Neural cell (in vitro differentiated cells): Measurements from ENCODE around the gene HAPLN2. TPM values are rescaled to one million over a fixed set of nuclear protein-coding genes. Genes with fewer than 3 reads are reported as not detected.

Source experiments
- H2AFZ ChIP-seq: fragments of 200-600, 300-800 bp; sonication (generic), shearing (Covaris generic); 2 replicates; pipeline ENCODE4 v1.6.0; 2014; ENCODE audit warnings: low read depth, mild to moderate bottlenecking, antibody characterized with exemption, low read length, moderate library complexity
- H3F3A ChIP-seq: fragments of 200-600 bp; shearing (Covaris generic); 2 replicates; pipeline ENCODE4 v1.6.1; 2016; ENCODE audit warnings: mild to moderate bottlenecking, moderate library complexity, mixed read lengths, antibody characterized with exemption, low read length; ENCODE audit not compliant: insufficient read depth, poor library complexity, severe bottlenecking
- H3K27ac ChIP-seq: fragments of 200-600, 300-800 bp; sonication (generic), shearing (Covaris generic); 2 replicates; pipeline ENCODE4 v1.5.1; 2014; ENCODE audit warnings: mild to moderate bottlenecking, low read length, moderate library complexity
- H3K27me3 ChIP-seq: fragments of 300-800, 200-600 bp; sonication (generic), shearing (Covaris generic); 2 replicates; pipeline ENCODE4 v1.6.0; 2014; ENCODE audit warnings: mild to moderate bottlenecking, low read depth, low read length, moderate library complexity; ENCODE audit not compliant: insufficient read depth
- H3K36me3 ChIP-seq: fragments of 300-800, 200-600 bp; sonication (generic), shearing (Covaris generic); 2 replicates; pipeline ENCODE4 v1.5.1; 2014; ENCODE audit warnings: mild to moderate bottlenecking, antibody characterized with exemption, low read length, moderate library complexity; ENCODE audit not compliant: insufficient read depth
- H3K4me2 ChIP-seq: fragments of 300-800, 200-600 bp; sonication (generic), shearing (Covaris generic); 2 replicates; pipeline ENCODE4 v1.6.0; 2014; ENCODE audit warnings: mild to moderate bottlenecking, low read length
- H3K4me3 ChIP-seq: fragments of 300-800, 200-600 bp; sonication (generic), shearing (Covaris generic); 2 replicates; pipeline ENCODE4 v1.5.1; 2014; ENCODE audit warnings: mild to moderate bottlenecking, low read length, moderate library complexity
- H3K79me2 ChIP-seq: fragments of 200-600 bp; shearing (Covaris generic); replicated peaks from 2 replicates; pipeline ENCODE4 v1.6.0; 2014; ENCODE audit warnings: mild to moderate bottlenecking, low read length, moderate library complexity; ENCODE audit not compliant: insufficient read depth
- H3K9ac ChIP-seq: fragments of 300-800, 200-600 bp; sonication (generic), shearing (Covaris generic); 2 replicates; pipeline ENCODE4 v1.6.1; 2016; ENCODE audit warnings: mild to moderate bottlenecking, low read length, mixed read lengths
- H3K9me2 ChIP-seq: fragments of 200-600 bp; shearing (Covaris generic); 2 replicates; pipeline ENCODE4 v1.6.1; 2016; ENCODE audit warnings: mild to moderate bottlenecking, low read length, mixed read lengths; ENCODE audit not compliant: insufficient read depth
- H3K9me3 ChIP-seq: fragments of 200-600, 300-800 bp; sonication (generic), shearing (Covaris generic); 2 replicates; pipeline ENCODE4 v1.6.1; 2016; ENCODE audit warnings: mild to moderate bottlenecking, mixed run types, low read length, moderate library complexity, mixed read lengths
- H4K20me1 ChIP-seq: fragments of 200-600 bp; shearing (Covaris generic); 2 replicates; pipeline ENCODE4 v1.6.1; 2016; ENCODE audit warnings: mild to moderate bottlenecking, mixed run types; ENCODE audit not compliant: insufficient read depth
- EP300 ChIP-seq: fragments of 450-650 bp; conservative IDR thresholded peaks from 2 replicates; pipeline ENCODE4 v1.6.1; 2014; ENCODE audit warnings: antibody characterized with exemption, mild to moderate bottlenecking, moderate library complexity; ENCODE audit not compliant: poor library complexity, severe bottlenecking
- EZH2 ChIP-seq: fragments of 200-600, 300-800 bp; shearing (Covaris generic), sonication (generic); IDR thresholded peaks from 2 replicates; pipeline ENCODE4 v1.6.1; 2014; ENCODE audit warnings: antibody characterized with exemption, low read length, borderline replicate concordance, mild to moderate bottlenecking; ENCODE audit not compliant: insufficient read depth, poor library complexity, severe bottlenecking
- RAD21 ChIP-seq: fragments of 450-650 bp; conservative IDR thresholded peaks from 2 replicates; pipeline ENCODE4 v1.6.1; 2014; ENCODE audit warnings: antibody characterized with exemption, mild to moderate bottlenecking, moderate library complexity
- SMC3 ChIP-seq: fragments of 450-650 bp; conservative IDR thresholded peaks from 2 replicates; pipeline ENCODE4 v1.6.1; 2014; ENCODE audit warnings: antibody characterized with exemption, mild to moderate bottlenecking, moderate library complexity; ENCODE audit not compliant: poor library complexity
- TAF1 ChIP-seq: IDR thresholded peaks from 2 replicates; pipeline ENCODE4 v1.6.1; 2012; ENCODE audit warnings: low read depth
- polyA plus RNA-seq: library from polyadenylated mRNA; depleted of rRNA; stranded (reverse); fragments of >200 nt; gene quantifications from 2 replicates; pipeline ENCODE4 v1.2.3, GENCODE V29; 2014
- TF ChIP-seq, protein P1 (sequence below): IDR thresholded peaks from 2 replicates; pipeline ENCODE4 v1.6.1; 2012; ENCODE audit warnings: borderline replicate concordance
- TF ChIP-seq, protein P2 (sequence below): fragments of 450-650 bp; IDR thresholded peaks from 2 replicates; pipeline ENCODE4 v1.5.1; 2014; ENCODE audit warnings: antibody characterized with exemption, mild to moderate bottlenecking, moderate library complexity; ENCODE audit not compliant: poor library complexity, severe bottlenecking

The HAPLN2 gene
- polyA plus RNA-seq, 1 donor from 2014 or later: 22.9 TPM

GRCh38 chr1:156656806-156657740 is 37.9 kb downstream of the HAPLN2 start:
- Histone ChIP-seq H2AFZ (no peak overlapping the region), H3K27ac (no peak overlapping the region)

DNA sequence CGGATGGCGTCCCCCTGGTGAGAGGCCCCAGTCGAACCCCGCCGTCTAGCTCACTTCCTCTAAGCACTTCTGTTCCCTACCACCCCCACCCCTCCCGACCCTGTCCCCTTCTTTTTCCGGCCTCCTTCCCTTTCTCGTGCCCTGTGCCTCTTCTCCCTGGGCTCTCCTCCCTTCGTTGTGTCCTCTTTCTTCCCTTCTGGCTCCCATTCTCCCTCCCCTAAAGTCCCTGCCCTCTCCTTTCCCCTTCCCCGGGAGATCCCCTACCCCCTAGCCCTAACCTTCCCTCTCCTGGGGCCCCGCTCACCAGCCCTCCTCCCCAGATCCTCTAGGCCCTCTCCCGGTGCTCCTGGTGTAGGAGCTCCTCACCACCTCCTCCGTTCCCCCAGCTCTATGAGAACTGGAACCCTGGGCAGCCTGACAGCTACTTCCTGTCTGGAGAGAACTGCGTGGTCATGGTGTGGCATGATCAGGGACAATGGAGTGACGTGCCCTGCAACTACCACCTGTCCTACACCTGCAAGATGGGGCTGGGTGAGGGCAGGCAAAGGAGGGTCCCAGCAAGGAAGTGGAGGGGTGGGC is 38.6 kb downstream of the HAPLN2 start:
- no peaks in the 10 kb centered on the region for H3K36me3 ChIP-seq
- no peaks in the 10 kb centered on the region for H4K20me1 ChIP-seq
- no peak for TF ChIP-seq EZH2
- H3K79me2 ChIP-seq: no peaks in the 10 kb centered on the region
- H3K9me2 ChIP-seq: no peaks in the 10 kb centered on the region
- no peaks in the 10 kb centered on the region for H3F3A ChIP-seq
- H3K27me3 ChIP-seq: peaks cover 42% of the 10 kb centered on the region
- peak overlapping the region; percentile 49 for H3K4me3 ChIP-seq
- no peak overlapping the region for H3K9ac ChIP-seq
- H2AFZ ChIP-seq: no peak overlapping the region
- H3K27ac ChIP-seq: no peak overlapping the region
- H3K9me3 ChIP-seq: no peaks in the 10 kb centered on the region
- no peak overlapping the region for H3K4me2 ChIP-seq

More at GRCh38 chr1:156656806-156657740, 37.9 kb downstream of the HAPLN2 start:
- Histone ChIP-seq H3K4me3 (peak overlapping the region; percentile 49), H3K36me3 (no peaks in the 10 kb centered on the region), H3F3A (no peaks in the 10 kb centered on the region), H3K4me2 (no peak overlapping the region), H3K9me2 (no peaks in the 10 kb centered on the region), H3K79me2 (no peaks in the 10 kb centered on the region), H3K27me3 (peaks cover 49% of the 10 kb centered on the region), H3K9ac (no peak overlapping the region), H3K9me3 (no peaks in the 10 kb centered on the region), H4K20me1 (no peaks in the 10 kb centered on the region)
- TF ChIP-seq EP300 (no peak), RAD21 (peak; percentile 93), SMC3 (peak; percentile 94), TAF1 (no peak)
- TF ChIP-seq, protein P1, sequence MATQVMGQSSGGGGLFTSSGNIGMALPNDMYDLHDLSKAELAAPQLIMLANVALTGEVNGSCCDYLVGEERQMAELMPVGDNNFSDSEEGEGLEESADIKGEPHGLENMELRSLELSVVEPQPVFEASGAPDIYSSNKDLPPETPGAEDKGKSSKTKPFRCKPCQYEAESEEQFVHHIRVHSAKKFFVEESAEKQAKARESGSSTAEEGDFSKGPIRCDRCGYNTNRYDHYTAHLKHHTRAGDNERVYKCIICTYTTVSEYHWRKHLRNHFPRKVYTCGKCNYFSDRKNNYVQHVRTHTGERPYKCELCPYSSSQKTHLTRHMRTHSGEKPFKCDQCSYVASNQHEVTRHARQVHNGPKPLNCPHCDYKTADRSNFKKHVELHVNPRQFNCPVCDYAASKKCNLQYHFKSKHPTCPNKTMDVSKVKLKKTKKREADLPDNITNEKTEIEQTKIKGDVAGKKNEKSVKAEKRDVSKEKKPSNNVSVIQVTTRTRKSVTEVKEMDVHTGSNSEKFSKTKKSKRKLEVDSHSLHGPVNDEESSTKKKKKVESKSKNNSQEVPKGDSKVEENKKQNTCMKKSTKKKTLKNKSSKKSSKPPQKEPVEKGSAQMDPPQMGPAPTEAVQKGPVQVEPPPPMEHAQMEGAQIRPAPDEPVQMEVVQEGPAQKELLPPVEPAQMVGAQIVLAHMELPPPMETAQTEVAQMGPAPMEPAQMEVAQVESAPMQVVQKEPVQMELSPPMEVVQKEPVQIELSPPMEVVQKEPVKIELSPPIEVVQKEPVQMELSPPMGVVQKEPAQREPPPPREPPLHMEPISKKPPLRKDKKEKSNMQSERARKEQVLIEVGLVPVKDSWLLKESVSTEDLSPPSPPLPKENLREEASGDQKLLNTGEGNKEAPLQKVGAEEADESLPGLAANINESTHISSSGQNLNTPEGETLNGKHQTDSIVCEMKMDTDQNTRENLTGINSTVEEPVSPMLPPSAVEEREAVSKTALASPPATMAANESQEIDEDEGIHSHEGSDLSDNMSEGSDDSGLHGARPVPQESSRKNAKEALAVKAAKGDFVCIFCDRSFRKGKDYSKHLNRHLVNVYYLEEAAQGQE: no peak
- TF ChIP-seq, protein P2, sequence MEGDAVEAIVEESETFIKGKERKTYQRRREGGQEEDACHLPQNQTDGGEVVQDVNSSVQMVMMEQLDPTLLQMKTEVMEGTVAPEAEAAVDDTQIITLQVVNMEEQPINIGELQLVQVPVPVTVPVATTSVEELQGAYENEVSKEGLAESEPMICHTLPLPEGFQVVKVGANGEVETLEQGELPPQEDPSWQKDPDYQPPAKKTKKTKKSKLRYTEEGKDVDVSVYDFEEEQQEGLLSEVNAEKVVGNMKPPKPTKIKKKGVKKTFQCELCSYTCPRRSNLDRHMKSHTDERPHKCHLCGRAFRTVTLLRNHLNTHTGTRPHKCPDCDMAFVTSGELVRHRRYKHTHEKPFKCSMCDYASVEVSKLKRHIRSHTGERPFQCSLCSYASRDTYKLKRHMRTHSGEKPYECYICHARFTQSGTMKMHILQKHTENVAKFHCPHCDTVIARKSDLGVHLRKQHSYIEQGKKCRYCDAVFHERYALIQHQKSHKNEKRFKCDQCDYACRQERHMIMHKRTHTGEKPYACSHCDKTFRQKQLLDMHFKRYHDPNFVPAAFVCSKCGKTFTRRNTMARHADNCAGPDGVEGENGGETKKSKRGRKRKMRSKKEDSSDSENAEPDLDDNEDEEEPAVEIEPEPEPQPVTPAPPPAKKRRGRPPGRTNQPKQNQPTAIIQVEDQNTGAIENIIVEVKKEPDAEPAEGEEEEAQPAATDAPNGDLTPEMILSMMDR: peak; percentile 98
